ENCODE data around the gene HOXA9.
A peak's percentile ranks its signal among the peaks of the same experiment; 100 is the strongest.

The HOXA9 gene

DNA sequence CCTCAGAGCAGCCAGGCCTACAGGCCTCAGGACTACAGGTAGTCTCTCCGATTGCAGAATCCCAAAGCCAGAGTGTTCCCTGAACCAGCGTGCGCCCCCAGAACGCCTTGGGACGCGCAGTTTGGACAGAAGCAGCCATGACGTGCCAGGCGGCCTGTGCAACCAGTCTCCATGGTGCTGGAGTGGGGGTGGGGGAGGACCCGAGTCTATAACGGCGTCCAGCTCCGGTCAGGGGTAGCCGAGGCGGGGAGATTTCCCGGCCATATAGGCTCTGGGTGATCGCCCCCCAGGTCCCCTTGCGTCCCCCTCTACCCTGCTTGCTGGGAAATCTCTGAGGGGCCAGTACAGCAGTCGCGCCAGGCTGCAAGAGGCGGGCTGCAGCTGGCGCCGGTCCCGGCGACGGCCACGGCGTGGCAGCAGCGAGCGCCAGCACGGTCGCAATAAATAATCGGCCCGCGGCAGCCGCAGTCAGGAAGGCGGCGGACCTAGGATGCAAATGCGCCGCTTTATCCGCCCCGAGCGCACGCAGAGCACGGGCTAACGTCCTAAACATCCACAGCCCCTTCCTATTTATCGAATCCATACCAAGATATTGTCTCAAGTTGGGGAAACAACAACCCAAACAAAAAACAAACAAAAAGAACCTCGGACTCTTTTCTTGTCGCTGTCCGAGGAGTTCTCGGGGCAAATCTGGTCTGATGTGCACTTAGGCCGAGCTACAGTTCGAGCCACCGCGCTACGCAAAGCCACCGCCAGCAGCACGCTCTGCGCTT lies 14.6 kb downstream of the HOXA9 start (continued):
- TF ChIP-seq ZNF398 (tag by site-specific recombination; IDR thresholded peaks at IDR 0.05) (peak; percentile 20; the same call in 1 of the 2 replicates), ZNF175 (tag by site-specific recombination; IDR thresholded peaks at IDR 0.05) (no peak), ZEB2 (tag by site-specific recombination; IDR thresholded peaks at IDR 0.05) (0 out of 2 replicates have a peak, but pooled peaks have one; percentile 37), ZNF280C (tag by site-specific recombination; IDR thresholded peaks at IDR 0.05) (no peak), ZNF501 (tag by site-specific recombination; IDR thresholded peaks at IDR 0.05) (peak; percentile 76), ZNF391 (tag by site-specific recombination; IDR thresholded peaks at IDR 0.05; ENCODE audit: borderline replicate concordance, low read depth) (peak; percentile 73; the same call in 1 of the 2 replicates), ZNF121 (tag by site-specific recombination; IDR thresholded peaks at IDR 0.05) (no peak), PBX3 (CRISPR knock-in tag; IDR thresholded peaks at IDR 0.05) (peak; percentile 60; the same call in 1 of the 2 replicates), SP2 (tag by site-specific recombination; IDR thresholded peaks at IDR 0.05) (peak; percentile 33), ZNF423 (tag by site-specific recombination; IDR thresholded peaks at IDR 0.05) (no peak), ZNF488 (tag by site-specific recombination; IDR thresholded peaks at IDR 0.05) (no peak), GLIS2 (tag by site-specific recombination; IDR thresholded peaks at IDR 0.05) (peak; percentile 45), ZNF302 (tag by site-specific recombination; IDR thresholded peaks at IDR 0.05; ENCODE audit: low read depth) (no peak), ZNF560 (tag by site-specific recombination; IDR thresholded peaks at IDR 0.05; ENCODE audit: borderline replicate concordance) (no peak), ZNF747 (tag by site-specific recombination; IDR thresholded peaks at IDR 0.05) (no peak), ZNF184 (tag by site-specific recombination; IDR thresholded peaks at IDR 0.05) (no peak), ZNF248 (tag by site-specific recombination; IDR thresholded peaks at IDR 0.05) (no peak)
- TF ChIP-seq, protein P1, sequence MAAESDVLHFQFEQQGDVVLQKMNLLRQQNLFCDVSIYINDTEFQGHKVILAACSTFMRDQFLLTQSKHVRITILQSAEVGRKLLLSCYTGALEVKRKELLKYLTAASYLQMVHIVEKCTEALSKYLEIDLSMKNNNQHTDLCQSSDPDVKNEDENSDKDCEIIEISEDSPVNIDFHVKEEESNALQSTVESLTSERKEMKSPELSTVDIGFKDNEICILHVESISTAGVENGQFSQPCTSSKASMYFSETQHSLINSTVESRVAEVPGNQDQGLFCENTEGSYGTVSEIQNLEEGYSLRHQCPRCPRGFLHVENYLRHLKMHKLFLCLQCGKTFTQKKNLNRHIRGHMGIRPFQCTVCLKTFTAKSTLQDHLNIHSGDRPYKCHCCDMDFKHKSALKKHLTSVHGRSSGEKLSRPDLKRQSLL (tag by site-specific recombination; IDR thresholded peaks at IDR 0.05), result no peak
- TF ChIP-seq, protein P2, sequence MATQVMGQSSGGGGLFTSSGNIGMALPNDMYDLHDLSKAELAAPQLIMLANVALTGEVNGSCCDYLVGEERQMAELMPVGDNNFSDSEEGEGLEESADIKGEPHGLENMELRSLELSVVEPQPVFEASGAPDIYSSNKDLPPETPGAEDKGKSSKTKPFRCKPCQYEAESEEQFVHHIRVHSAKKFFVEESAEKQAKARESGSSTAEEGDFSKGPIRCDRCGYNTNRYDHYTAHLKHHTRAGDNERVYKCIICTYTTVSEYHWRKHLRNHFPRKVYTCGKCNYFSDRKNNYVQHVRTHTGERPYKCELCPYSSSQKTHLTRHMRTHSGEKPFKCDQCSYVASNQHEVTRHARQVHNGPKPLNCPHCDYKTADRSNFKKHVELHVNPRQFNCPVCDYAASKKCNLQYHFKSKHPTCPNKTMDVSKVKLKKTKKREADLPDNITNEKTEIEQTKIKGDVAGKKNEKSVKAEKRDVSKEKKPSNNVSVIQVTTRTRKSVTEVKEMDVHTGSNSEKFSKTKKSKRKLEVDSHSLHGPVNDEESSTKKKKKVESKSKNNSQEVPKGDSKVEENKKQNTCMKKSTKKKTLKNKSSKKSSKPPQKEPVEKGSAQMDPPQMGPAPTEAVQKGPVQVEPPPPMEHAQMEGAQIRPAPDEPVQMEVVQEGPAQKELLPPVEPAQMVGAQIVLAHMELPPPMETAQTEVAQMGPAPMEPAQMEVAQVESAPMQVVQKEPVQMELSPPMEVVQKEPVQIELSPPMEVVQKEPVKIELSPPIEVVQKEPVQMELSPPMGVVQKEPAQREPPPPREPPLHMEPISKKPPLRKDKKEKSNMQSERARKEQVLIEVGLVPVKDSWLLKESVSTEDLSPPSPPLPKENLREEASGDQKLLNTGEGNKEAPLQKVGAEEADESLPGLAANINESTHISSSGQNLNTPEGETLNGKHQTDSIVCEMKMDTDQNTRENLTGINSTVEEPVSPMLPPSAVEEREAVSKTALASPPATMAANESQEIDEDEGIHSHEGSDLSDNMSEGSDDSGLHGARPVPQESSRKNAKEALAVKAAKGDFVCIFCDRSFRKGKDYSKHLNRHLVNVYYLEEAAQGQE (tag by site-specific recombination; IDR thresholded peaks at IDR 0.05), result peak; percentile 93
- TF ChIP-seq, protein P3, sequence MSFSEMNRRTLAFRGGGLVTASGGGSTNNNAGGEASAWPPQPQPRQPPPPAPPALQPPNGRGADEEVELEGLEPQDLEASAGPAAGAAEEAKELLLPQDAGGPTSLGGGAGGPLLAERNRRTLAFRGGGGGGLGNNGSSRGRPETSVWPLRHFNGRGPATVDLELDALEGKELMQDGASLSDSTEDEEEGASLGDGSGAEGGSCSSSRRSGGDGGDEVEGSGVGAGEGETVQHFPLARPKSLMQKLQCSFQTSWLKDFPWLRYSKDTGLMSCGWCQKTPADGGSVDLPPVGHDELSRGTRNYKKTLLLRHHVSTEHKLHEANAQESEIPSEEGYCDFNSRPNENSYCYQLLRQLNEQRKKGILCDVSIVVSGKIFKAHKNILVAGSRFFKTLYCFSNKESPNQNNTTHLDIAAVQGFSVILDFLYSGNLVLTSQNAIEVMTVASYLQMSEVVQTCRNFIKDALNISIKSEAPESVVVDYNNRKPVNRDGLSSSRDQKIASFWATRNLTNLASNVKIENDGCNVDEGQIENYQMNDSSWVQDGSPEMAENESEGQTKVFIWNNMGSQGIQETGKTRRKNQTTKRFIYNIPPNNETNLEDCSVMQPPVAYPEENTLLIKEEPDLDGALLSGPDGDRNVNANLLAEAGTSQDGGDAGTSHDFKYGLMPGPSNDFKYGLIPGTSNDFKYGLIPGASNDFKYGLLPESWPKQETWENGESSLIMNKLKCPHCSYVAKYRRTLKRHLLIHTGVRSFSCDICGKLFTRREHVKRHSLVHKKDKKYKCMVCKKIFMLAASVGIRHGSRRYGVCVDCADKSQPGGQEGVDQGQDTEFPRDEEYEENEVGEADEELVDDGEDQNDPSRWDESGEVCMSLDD (tag by site-specific recombination; IDR thresholded peaks at IDR 0.05), result peak; percentile 50; the same call in 1 of the 2 replicates
- TF ChIP-seq, protein P4, sequence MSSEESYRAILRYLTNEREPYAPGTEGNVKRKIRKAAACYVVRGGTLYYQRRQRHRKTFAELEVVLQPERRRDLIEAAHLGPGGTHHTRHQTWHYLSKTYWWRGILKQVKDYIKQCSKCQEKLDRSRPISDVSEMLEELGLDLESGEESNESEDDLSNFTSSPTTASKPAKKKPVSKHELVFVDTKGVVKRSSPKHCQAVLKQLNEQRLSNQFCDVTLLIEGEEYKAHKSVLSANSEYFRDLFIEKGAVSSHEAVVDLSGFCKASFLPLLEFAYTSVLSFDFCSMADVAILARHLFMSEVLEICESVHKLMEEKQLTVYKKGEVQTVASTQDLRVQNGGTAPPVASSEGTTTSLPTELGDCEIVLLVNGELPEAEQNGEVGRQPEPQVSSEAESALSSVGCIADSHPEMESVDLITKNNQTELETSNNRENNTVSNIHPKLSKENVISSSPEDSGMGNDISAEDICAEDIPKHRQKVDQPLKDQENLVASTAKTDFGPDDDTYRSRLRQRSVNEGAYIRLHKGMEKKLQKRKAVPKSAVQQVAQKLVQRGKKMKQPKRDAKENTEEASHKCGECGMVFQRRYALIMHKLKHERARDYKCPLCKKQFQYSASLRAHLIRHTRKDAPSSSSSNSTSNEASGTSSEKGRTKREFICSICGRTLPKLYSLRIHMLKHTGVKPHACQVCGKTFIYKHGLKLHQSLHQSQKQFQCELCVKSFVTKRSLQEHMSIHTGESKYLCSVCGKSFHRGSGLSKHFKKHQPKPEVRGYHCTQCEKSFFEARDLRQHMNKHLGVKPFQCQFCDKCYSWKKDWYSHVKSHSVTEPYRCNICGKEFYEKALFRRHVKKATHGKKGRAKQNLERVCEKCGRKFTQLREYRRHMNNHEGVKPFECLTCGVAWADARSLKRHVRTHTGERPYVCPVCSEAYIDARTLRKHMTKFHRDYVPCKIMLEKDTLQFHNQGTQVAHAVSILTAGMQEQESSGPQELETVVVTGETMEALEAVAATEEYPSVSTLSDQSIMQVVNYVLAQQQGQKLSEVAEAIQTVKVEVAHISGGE (tag by site-specific recombination; conservative IDR thresholded peaks at IDR 0.05; ENCODE audit: low read depth), result no peak
